OCI-LY1 (cell line): ENCODE results near the gene TMEM239.

Experiments used
- CTCF ChIP-seq: fragments of 200-600 bp; sonication (generic), shearing (Covaris generic); IDR thresholded peaks from 2 replicates; pipeline ENCODE4 v1.5.1; 2017; ENCODE audit warnings: mild to moderate bottlenecking, antibody characterized with exemption, low read length, moderate library complexity, mixed read lengths
- EZH2 ChIP-seq: fragments of 200-600 bp; sonication (generic), shearing (Covaris generic); IDR thresholded peaks from 2 replicates; pipeline ENCODE4 v1.8.0; 2017; ENCODE audit warnings: borderline replicate concordance, mixed run types, mild to moderate bottlenecking, antibody characterized with exemption, low read length, moderate library complexity, mixed read lengths

- no peak for TF ChIP-seq CTCF
- no peak for TF ChIP-seq EZH2
Observed at GRCh38 chr20:2845607-2846006, 29.4 kb downstream of the TMEM239 start.
